ENCODE results near the gene TPM4. TPM values are rescaled to one million over a fixed set of nuclear protein-coding genes. Genes with fewer than 3 reads are reported as not detected.

TPM4 gene
- total and polyA plus RNA-seq, 2 of the 13 experiments (the other 11 are each of a cell fraction or from before 2014, with no cell fraction given) = 180 to 188 TPM

DNA sequence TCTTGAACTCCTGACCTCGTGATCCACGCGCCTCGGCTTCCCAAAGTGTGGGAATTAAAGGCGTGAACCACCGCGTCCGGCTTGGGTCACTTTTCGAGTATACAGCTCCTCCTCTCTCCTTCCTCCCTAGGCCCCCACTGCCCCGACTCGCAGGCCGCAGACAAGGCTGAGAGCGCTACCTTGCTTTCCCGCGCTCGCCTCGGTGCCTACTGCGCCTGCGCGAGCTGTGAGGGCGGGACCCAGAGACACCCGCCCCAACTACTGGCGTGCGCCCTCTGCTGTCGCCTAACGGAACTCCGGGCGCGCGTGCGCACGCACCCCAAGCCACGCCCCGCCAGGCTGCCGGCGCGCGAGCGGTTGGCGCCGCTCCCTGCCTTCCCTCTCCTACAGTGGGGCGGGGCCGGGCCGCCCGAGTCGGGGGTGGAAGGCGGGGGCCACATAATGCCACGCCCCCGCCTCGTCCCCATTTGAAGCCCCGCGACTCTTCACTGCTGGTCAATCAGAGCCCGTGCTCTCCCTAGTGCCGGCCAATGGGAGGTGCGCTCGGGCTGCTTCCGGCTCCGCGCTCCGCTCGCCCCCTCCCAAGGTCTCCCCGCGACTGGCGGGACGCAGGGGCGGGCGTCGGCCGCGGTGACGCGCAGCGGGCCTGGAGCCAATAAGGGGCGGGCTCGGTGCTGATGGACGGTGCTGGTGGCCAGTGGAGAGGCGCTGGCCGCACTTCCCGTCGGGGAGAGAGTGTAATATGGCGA lies 35.0 kb downstream of the TPM4 start, which contains the start of gene RAB8A (continued):
- TF ChIP-seq ZNF773 (CRISPR knock-in tag; IDR thresholded peaks at IDR 0.05; ENCODE audit: borderline replicate concordance) = no peak
- TF ChIP-seq GPBP1L1 (CRISPR knock-in tag; IDR thresholded peaks at IDR 0.05) = no peak
- TF ChIP-seq ZNF775 (CRISPR knock-in tag; IDR thresholded peaks at IDR 0.05; ENCODE audit: borderline replicate concordance) = no peak
- TF ChIP-seq HDAC2 (CRISPR knock-in tag; IDR thresholded peaks at IDR 0.05) = peak; percentile 28; the same call in 1 of the 2 replicates
- no peak for TF ChIP-seq BATF2 (CRISPR knock-in tag; IDR thresholded peaks at IDR 0.05)
- no peak for TF ChIP-seq GATAD2A (CRISPR knock-in tag; IDR thresholded peaks at IDR 0.05)
- TF ChIP-seq HOXA5 (CRISPR knock-in tag; IDR thresholded peaks at IDR 0.05) = peak; percentile 13; the same call in 1 of the 2 replicates
- TF ChIP-seq JARID2 (CRISPR knock-in tag; IDR thresholded peaks at IDR 0.05; ENCODE audit: insufficient replicate concordance) = no peak
- TF ChIP-seq ZNF333 (CRISPR knock-in tag; IDR thresholded peaks at IDR 0.05; ENCODE audit: borderline replicate concordance) = no peak
- TF ChIP-seq MED13 (CRISPR knock-in tag; IDR thresholded peaks at IDR 0.05) = peak; percentile 60; the same call in 1 of the 2 replicates
- TF ChIP-seq HNRNPUL1 (IDR thresholded peaks at IDR 0.05; ENCODE audit: low read depth, low read length) = no peak
- no peak for TF ChIP-seq FLYWCH1 (CRISPR knock-in tag; IDR thresholded peaks at IDR 0.05)
- TF ChIP-seq SALL1 (CRISPR knock-in tag; IDR thresholded peaks at IDR 0.05) = peak; percentile 73
- no peak for TF ChIP-seq ZKSCAN5 (CRISPR knock-in tag; IDR thresholded peaks at IDR 0.05)
- TF ChIP-seq ZBTB34 (CRISPR knock-in tag; IDR thresholded peaks at IDR 0.05) = no peak; the same call in 1 of the 2 replicates
- peak; percentile 80 for TF ChIP-seq TARDBP (CRISPR knock-in tag; IDR thresholded peaks at IDR 0.05)
- no peak for TF ChIP-seq ZNF17 (CRISPR knock-in tag; IDR thresholded peaks at IDR 0.05)
- no peak for TF ChIP-seq ZNF720 (CRISPR knock-in tag; IDR thresholded peaks at IDR 0.05)
- TF ChIP-seq NAIF1 (CRISPR knock-in tag; IDR thresholded peaks at IDR 0.05; ENCODE audit: borderline replicate concordance) = no peak
- peak; percentile 88 for TF ChIP-seq YY1 (IDR thresholded peaks at IDR 0.05; ENCODE audit: insufficient read depth, insufficient replicate concordance, low read depth, low read length)
- TF ChIP-seq KDM3A (CRISPR knock-in tag; IDR thresholded peaks at IDR 0.05; ENCODE audit: low read depth) = peak; percentile 76; the same call in 1 of the 2 replicates
- TF ChIP-seq NR2F2 (IDR thresholded peaks at IDR 0.05; ENCODE audit: borderline replicate concordance, low read depth) = no peak
- no peak for TF ChIP-seq XRCC5 (optimal IDR thresholded peaks at IDR 0.05; ENCODE audit: low read length)
- 0 out of 2 replicates have a peak, but pooled peaks have one; percentile 11 for TF ChIP-seq BCL6 (CRISPR knock-in tag; IDR thresholded peaks at IDR 0.05)
- TF ChIP-seq SMC3 (IDR thresholded peaks at IDR 0.05; ENCODE audit: low read length) = no peak; the same call in 1 of the 2 replicates
- no peak for TF ChIP-seq KMT2B (CRISPR knock-in tag; IDR thresholded peaks at IDR 0.05)
- TF ChIP-seq SCMH1 (CRISPR knock-in tag; IDR thresholded peaks at IDR 0.05; ENCODE audit: borderline replicate concordance) = no peak
- TF ChIP-seq, protein P1, sequence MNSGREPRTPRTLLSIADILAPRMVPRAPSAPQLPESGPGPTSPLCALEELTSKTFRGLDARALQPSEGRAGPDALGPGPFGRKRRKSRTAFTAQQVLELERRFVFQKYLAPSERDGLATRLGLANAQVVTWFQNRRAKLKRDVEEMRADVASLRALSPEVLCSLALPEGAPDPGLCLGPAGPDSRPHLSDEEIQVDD (CRISPR knock-in tag; IDR thresholded peaks at IDR 0.05; ENCODE audit: borderline replicate concordance) = no peak
- TF ChIP-seq ZNF792 (CRISPR knock-in tag; IDR thresholded peaks at IDR 0.05) = peak; percentile 63; the same call in 1 of the 2 replicates

Data from HepG2 (cell line).